ENCODE data around the gene PRKCA.

The PRKCA gene

GRCh38 chr17:66495035-66495434 is 192.6 kb downstream of the PRKCA start:
- no peak for DNase-seq

DNA sequence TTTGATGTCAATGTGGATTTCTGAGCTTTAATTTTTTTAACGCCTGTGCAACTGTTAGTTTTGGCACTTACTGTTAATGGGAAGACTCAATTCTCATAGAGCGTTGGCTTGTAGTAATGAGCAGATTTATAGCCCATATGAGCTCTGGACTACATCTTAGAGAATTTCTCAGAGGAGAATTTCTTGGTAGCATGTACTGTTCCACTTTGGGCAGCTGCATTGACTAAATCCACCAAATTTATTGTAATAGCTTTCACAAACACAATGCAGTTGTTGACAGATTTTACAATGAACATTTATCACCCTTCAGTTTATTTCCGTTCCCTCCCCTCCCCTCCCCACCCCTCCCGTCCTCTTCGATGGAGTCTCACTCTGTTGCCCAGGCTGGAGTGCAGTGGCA is 193.9 kb downstream of the PRKCA start:
- no peak for DNase-seq

DNA sequence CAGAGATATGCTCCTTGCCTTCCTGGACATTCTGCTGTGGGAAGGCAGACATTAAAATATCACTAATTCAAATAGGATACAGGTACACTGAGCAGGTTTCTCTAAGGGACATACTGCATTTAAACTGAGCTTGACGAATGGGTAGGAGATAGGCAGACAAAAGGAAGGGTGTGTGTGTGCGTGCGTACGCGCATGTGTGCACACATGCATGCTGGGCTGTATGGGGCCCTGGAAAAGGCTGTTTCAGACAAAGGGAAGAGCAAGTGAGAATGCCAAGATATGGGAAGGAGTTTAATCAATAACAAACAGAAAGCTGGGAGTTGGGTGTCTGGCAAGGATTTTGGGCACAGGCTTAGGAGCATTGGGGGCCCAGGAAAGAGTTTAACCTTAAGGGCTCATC is 196.2 kb downstream of the PRKCA start:
- DNase-seq, result no peak

DNA sequence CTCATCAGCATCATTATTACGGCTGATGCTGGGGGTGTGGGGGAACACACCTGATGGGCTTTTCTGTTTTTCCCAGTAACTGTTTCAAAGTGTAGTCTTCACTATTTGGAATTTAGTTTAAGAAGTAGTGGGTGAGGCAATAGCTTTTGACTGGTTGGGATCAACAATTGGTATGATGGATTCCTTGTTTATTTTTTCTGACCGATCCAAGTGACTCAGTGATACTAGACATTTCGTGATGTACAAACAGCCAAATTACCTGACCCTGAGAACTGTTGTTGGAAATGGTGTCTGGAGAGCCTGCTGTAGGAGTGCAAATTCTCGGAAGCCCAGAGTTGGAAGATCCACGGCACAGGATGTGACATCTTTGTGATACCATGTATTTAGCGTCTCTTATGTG is 204.2 kb downstream of the PRKCA start:
- DNase-seq, result no peak

DNA sequence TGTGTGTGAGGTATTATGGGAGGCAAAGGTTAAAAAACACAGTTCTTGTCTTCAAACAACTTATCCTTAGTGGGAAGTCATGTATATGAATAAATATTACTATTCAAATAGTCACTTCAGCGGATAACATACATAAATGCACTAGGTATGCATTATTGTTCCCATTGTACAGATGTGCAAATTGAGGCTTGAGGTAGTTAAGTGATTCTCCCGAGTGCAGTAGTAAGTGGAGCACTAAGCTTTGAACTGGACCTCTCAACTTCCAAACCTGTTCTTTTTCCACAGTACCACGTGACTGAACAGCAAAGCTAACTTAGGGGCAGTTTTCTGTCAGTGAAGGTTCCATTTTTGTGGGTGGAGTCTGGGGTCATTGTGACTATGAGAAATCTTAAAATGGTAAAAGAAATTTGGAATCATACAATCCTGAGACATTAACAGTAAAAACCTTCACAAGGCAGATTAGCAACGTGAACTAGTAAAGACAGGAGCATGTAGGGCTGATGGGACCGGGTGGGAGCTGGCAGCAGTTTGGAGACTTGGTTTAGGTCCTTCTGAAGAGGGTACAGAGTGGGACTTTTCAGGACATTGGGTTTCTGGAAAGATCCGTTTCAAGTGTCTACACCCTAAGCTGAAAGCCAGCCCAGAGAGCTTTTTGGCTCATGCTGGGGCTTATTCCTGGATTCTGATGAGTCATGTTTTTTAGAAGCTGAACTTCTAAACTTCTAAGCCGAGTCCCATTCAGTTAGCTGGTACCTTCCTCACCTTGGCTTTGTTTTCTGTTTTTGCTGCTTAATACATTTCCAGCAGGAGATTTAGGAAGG is 204.9 kb downstream of the PRKCA start:
- no peak for DNase-seq

- no peak for DNase-seq
Measured at GRCh38 chr17:66507982-66508760, 205.8 kb downstream of the PRKCA start.

- peak; percentile 46 to 57 for DNase-seq
Measured at GRCh38 chr17:66508896-66509844, 206.8 kb downstream of the PRKCA start.

DNA sequence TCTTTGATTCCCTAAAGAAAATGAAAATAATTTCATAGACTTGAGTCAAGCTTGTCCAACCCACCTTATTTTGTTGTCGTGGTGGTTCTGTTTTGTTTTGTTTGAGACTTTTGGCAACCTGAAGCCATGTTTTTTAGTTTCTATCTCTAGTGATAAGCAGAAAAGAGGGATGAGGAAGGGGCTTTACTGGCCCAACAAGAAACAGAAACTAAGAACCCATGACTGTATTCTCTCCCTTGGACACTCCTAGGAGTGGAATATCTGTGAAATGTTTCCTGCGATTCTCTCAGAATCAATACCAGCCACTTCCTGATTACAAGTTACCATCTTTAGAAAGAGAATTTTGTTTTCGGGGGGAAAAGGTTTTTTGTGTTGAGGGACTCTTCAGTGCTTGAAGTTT is 207.5 kb downstream of the PRKCA start:
- no peak for DNase-seq

GRCh38 chr17:66511135-66511534 is 208.7 kb downstream of the PRKCA start:
- DNase-seq, result no peak

DNA sequence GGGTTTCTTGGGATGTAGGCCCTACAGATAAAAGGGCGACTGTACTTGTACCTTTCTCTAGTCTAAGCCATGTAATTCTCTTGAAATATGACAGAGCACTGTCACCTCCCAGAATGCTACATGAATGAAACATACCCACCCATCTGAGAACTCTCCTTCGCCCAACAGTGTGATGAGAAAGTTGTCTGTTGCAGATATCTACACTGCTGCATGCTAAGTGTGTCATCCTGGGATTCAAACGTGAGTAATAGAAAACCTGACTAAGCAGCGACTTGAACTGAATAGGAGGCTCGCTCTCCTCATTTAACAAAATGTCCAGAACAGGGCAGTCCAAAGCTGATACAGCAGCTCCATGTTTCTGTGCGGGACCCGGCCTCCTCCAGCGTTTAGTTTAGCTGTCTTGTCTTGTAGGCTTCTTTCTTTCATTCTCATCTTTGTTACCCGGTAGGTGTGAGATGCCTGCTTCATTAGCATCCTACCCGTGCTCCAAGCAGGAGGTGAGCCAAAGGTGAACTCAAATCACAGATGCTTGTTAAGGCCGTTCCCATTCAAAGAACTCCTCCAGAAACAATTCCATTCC is 211.9 kb downstream of the PRKCA start:
- DNase-seq, result no peak

- DNase-seq, result no peak
Measured at GRCh38 chr17:66515974-66516373, 213.6 kb downstream of the PRKCA start.

DNA sequence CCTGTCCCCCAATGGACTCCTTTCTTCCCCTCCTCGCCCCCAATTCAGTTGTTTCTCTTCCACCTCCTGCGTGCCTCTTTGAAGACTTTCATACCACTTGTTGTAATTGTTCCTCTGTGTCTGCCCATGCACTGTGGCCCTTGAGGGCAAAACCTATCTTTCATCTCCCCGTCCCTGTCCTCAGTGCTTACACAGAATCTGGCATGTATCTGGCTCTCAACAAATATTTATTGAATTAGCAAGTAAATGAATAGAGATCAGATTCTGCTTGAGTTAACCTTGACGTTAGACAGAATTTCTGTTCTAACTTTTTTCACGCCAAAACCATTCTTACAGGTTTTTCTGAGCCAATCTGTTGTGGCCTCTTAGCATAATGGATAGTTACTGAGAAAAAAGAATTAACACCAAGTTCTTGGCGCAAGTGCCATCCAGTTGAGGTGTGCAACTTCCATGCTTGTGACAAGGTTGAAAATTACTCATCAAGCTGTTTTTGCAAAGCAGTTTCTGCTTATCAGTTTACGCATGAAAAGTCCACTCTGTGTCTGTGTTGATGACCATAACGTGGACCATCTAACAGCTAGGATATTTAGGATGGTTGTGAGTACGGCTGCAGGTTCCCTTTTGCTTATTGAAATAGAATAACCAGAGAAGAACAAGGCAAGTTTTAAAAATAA is 215.1 kb downstream of the PRKCA start:
- no peak for DNase-seq

DNA sequence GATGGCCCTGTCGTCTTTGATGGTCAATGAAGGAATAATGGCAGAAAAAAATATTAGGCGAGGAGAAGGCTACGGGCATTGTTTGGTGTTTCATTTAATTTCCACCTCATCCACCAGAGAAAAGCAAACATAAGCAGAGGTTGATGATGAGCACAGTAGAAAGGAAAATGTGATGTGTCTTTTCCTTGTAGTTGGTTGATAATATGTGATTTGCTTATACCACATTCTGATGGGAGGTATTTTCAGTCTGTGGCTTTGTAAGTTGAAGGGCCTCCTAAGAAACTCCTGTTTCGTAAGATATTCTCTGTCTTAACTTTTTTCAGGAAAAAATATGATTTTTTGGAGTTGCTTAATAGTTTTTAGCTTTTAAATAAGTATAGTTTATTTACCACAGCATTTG is 215.7 kb downstream of the PRKCA start:
- DNase-seq, result no peak

DNA sequence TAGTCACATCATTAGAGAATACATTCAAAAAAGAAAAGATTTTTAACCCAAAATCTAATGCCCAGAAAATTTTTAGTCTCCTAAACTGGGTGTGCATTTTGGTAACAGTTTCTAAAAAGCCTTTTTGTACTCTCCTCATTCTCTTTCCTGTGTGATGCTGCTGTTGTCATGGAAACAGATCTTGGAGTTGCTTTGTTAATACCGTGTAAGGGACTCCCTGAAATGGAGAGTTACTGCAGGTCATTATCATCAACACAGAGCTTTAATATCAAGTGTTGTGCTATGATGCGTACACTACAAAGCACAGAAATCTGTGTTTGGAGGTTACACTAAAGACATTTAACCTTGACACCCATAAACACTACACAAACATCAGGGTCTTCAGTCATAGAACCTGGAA is 216.3 kb downstream of the PRKCA start:
- no peak for DNase-seq

DNA sequence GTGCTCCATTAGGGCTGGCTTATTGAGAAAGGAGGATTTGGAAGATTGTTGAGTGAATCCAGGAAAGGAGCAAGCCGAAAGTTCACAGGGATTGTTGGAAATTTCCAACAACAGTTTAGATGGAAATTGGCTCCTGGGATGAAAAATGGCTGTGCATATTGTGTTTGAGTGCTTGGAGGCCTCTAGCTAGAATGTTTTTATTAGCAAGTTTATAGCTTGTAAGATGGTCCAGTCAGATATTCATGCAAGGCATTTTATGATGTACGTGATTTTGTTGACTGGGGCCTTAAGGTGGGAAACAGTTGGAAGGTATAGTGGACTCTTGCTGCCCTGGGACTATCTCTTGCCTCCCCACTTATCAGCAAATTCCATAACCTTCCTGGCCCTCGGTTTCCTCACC is 216.7 kb downstream of the PRKCA start:
- no peak for DNase-seq

DNA sequence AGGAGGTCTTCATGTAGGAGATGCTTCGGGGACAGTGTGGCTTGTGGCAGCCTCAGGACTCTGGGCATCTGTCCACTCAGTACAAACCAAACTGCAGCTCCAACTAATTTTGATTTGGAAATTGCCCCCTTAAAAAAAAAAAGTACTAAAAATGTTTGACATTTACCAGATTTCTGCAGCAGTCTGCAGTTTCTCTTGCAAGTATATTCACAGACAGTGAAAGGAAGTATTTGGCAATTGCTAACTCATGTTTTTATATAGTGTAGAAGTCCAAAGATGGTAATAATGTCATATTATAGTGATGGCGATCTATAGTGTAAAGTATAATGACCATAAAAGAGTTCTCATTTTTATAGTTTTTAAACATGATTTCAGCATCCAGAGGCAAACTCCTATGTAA is 218.6 kb downstream of the PRKCA start:
- DNase-seq, result no peak

DNA sequence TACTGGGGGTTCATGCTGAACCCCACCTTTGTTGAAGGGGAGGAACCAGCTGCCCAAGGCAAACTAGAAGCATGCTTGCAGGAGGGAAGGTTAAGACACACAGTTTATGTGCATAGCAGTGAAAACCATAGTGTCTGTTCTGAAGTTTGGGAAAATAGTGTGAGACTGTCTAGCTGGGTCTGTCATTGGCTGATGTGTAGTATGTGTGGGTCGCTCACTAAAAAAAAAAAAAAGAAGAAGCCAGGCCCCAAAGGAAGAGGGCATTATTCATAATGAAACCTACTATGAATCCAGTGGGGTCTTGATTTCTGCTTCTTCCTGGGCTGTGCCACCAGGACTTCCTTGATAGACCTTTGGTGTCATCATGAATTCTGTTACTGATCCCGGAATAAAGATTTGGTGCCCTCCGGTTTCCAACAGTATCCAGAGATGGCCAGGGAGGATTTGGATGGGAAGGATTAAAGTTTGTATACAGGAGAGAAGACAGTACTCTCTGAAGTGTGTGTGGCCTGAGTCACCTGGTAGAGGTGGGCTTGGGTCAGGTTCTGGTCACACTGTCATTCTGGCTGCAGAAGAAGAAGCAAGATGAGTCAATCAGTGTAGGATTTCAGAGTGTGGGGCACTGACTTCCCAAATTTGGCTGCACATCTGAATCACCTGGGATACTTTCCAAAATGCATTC is 220.3 kb downstream of the PRKCA start:
- DNase-seq, result no peak

DNA sequence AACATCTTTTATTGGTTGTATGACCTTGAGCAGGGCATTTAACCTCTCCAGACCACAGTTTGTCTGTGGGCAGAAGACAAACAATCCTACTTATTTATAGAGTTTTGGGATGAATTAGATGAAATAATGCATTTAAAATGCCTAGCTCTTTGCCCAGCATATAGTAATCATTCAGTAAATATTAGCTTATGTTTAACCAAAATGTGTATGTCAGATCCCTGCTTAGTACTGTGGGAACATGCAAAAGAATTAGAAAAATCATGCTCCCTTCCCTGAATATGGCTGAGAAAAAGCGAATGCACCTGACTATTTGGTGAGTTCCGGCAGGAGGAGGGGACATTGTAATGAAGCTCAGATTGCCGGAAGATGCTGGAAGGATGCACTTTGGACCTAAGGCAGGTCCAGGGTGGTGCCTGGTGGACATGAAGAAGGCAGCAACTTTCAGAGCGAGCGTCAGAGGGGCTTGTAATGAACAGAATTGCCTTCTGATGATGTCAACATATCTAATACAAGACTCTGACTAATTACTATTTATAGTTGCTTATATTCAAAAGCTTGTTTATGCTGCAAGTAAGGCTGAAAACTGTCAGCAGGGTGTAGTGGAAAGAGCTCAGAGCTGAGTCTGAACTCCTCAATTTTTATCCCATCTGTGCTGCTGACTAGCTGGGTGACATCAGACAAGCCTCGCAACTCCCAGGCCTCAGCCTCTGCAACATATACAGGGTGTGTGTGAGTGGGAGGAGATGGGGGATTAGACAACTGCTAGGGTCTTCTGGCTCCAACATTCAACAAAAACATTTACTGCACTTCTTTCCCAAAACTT is 221.2 kb downstream of the PRKCA start:
- no peak for DNase-seq

DNA sequence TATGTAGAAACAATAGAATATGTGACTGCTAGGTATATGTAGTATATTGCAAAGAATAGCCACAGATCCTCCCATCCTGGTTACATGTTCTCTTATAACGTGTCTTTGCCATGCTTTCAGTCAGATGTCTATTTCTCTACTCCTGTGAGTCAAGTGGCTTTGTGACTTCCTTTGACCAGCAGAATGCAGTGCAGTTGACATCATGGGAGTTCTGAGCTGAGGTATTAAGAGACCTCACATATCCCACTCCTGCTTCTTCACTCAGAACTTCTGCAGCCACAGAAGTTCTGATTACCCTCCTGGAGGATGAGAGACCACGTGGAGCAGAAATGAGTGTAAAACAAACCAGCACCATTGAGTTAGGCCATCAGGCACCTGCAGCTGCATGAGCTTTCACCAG is 222.5 kb downstream of the PRKCA start:
- DNase-seq, result no peak

GRCh38 chr17:66525338-66525737 is 222.9 kb downstream of the PRKCA start:
- DNase-seq, result no peak

- DNase-seq, result no peak
Measured at GRCh38 chr17:66526827-66527226, 224.4 kb downstream of the PRKCA start.
